GM18526 (cell line): Measurements from ENCODE around the gene EFCAB6.

ENCODE experiments used
- POLR2A ChIP-seq: IDR thresholded peaks from 3 replicates; pipeline ENCODE4 v1.6.1; 2011; ENCODE audit not compliant: insufficient read length; ENCODE audit errors: extremely low read depth

The EFCAB6 gene

GRCh38 chr22:43818981-43819380 lies 6.9 kb upstream of the EFCAB6 start:
- TF ChIP-seq POLR2A = no peak

GRCh38 chr22:43817402-43817801 lies 5.3 kb upstream of the EFCAB6 start:
- TF ChIP-seq POLR2A = no peak

GRCh38 chr22:43814264-43814663 lies 2.2 kb upstream of the EFCAB6 start:
- no peak for TF ChIP-seq POLR2A

GRCh38 chr22:43812890-43813289 lies 785 bp upstream of the EFCAB6 start:
- TF ChIP-seq POLR2A = no peak

- TF ChIP-seq POLR2A = no peak
Observed at GRCh38 chr22:43811777-43812148, 342 bp downstream of the EFCAB6 start.

- no peak for TF ChIP-seq POLR2A
Observed at GRCh38 chr22:43802897-43803495, 9.1 kb downstream of the EFCAB6 start.

GRCh38 chr22:43800970-43801369 lies 11.1 kb downstream of the EFCAB6 start:
- TF ChIP-seq POLR2A = no peak

- TF ChIP-seq POLR2A = no peak
Observed at GRCh38 chr22:43798492-43798891, 13.6 kb downstream of the EFCAB6 start.

- no peak for TF ChIP-seq POLR2A
Observed at GRCh38 chr22:43796567-43796966, 15.5 kb downstream of the EFCAB6 start.

GRCh38 chr22:43795320-43795719 lies 16.8 kb downstream of the EFCAB6 start:
- no peak for TF ChIP-seq POLR2A

- TF ChIP-seq POLR2A = no peak
Observed at GRCh38 chr22:43792905-43793304, 19.2 kb downstream of the EFCAB6 start.

- no peak for TF ChIP-seq POLR2A
Observed at GRCh38 chr22:43789452-43789851, 22.7 kb downstream of the EFCAB6 start.

- no peak for TF ChIP-seq POLR2A
Observed at GRCh38 chr22:43783777-43784176, 28.3 kb downstream of the EFCAB6 start.

GRCh38 chr22:43782448-43782847 lies 29.7 kb downstream of the EFCAB6 start:
- no peak for TF ChIP-seq POLR2A

GRCh38 chr22:43777286-43777685 lies 34.8 kb downstream of the EFCAB6 start:
- TF ChIP-seq POLR2A = no peak

GRCh38 chr22:43776081-43776670 lies 35.9 kb downstream of the EFCAB6 start:
- TF ChIP-seq POLR2A = no peak

- no peak for TF ChIP-seq POLR2A
Observed at GRCh38 chr22:43774318-43774915, 37.7 kb downstream of the EFCAB6 start.
